Stimulated activated CD4-positive, alpha-beta T cell treated with anti-CD3 and anti-CD28 coated beads, Interleukin-4, amount 100 ng/mL, for 4 hours (primary cell): ENCODE results near the gene SPSB1.

ENCODE experiments used
- DNase-seq, 2 experiments: peaks; one replicate each; pipeline ENCODE4 v3.0.0-alpha.2; 2020

The SPSB1 gene

GRCh38 chr1:9320520-9321479 is 28.1 kb downstream of the SPSB1 start:
- DNase-seq = no peak

GRCh38 chr1:9321480-9321849 is 28.8 kb downstream of the SPSB1 start:
- DNase-seq = no peak

GRCh38 chr1:9321986-9322660 is 29.4 kb downstream of the SPSB1 start:
- no peak for DNase-seq

- no peak for DNase-seq
These were observed 30.1 kb downstream of the SPSB1 start for GRCh38 chr1:9322661-9323244.

- no peak for DNase-seq
These were observed 31.8 kb downstream of the SPSB1 start for GRCh38 chr1:9324246-9325096.

GRCh38 chr1:9326596-9326995 is 33.9 kb downstream of the SPSB1 start:
- DNase-seq = no peak

GRCh38 chr1:9328201-9328600 is 35.5 kb downstream of the SPSB1 start:
- DNase-seq = no peak

GRCh38 chr1:9328715-9329114 is 36.0 kb downstream of the SPSB1 start:
- DNase-seq = no peak

- DNase-seq = no peak
These were observed 38.3 kb downstream of the SPSB1 start for GRCh38 chr1:9331016-9331415.

- no peak for DNase-seq
These were observed 39.1 kb downstream of the SPSB1 start for GRCh38 chr1:9331558-9332346.

GRCh38 chr1:9332513-9333143 is 39.9 kb downstream of the SPSB1 start:
- DNase-seq = no peak

- no peak for DNase-seq
These were observed 45.9 kb downstream of the SPSB1 start for GRCh38 chr1:9338397-9339246.

GRCh38 chr1:9340172-9340854 is 47.6 kb downstream of the SPSB1 start:
- no peak for DNase-seq

GRCh38 chr1:9340864-9341263 is 48.2 kb downstream of the SPSB1 start:
- no peak for DNase-seq

GRCh38 chr1:9341301-9341845 is 48.7 kb downstream of the SPSB1 start:
- no peak for DNase-seq

- DNase-seq = no peak
These were observed 50.6 kb downstream of the SPSB1 start for GRCh38 chr1:9343269-9343668.

GRCh38 chr1:9344426-9345200 is 51.9 kb downstream of the SPSB1 start:
- DNase-seq = no peak

- DNase-seq = no peak
These were observed 52.8 kb downstream of the SPSB1 start for GRCh38 chr1:9345471-9345870.

GRCh38 chr1:9345922-9346321 is 53.2 kb downstream of the SPSB1 start:
- DNase-seq = no peak
